22Rv1 (cell line): ENCODE measurements around the gene RAB31.
"Not testable (repeated sequence)": the region's sequence is repeated elsewhere in the genome, so short reads cannot be mapped to it uniquely, and the experiment has no call there.

Experiments used
- CTCF ChIP-seq: fragments of 450-650 bp; IDR thresholded peaks from 2 replicates; pipeline ENCODE4 v1.5.1; 2017; ENCODE audit warnings: mild to moderate bottlenecking
- ZFX ChIP-seq: fragments of 450-650 bp; IDR thresholded peaks from 2 replicates; pipeline ENCODE4 v1.6.1; 2017; ENCODE audit warnings: antibody characterized with exemption, borderline replicate concordance

DNA sequence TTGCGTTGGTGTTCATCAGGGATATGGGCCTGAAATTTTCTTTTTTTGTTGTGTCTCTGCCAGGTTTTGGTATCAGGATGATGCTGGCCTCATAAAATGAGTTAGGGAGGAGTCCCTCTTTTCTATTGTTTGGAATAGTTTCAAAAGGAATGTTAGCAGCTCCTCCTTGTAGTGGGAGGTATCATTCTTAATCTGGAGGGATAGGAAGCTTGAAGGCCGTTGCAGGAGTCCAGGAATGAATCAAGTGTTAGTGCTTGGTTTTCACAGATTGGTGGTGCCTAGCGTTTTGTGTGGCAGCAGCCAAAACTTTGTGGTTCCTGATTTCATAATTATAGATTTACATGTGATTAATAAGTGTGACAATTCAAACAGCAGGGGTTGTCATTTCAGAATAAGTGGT lies 62.0 kb downstream of the RAB31 start:
- TF ChIP-seq CTCF, ZFX: not testable (repeated sequence)
